Measurements from ENCODE around the gene TMEM120A. TPM values are rescaled to one million over a fixed set of nuclear protein-coding genes. Genes with fewer than 3 reads are reported as not detected.
A peak's percentile ranks its signal among the peaks of the same experiment; 100 is the strongest.

The TMEM120A gene
- total RNA-seq, 1 donor from 2014 or later: 107 TPM

GRCh38 chr7:76000566-76000965 lies 6.2 kb upstream of the TMEM120A start:
- intact Hi-C loops (cut with micrococcal nuclease): no loop called here
- no peak for ATAC-seq
- DNase-seq: no peak

GRCh38 chr7:75998038-75998437 lies 3.6 kb upstream of the TMEM120A start:
- DNase-seq (no peak), ATAC-seq (no peak)
- intact Hi-C loops (cut with micrococcal nuclease): no loop called here

GRCh38 chr7:75996476-75996875 lies 2.1 kb upstream of the TMEM120A start:
- intact Hi-C loops (cut with micrococcal nuclease): no loop called here
- no peak for ATAC-seq
- no peak for DNase-seq

- ATAC-seq (no peak), DNase-seq (no peak)
- intact Hi-C loops (cut with micrococcal nuclease): no loop called here
Measured at GRCh38 chr7:75995996-75996395, 1.6 kb upstream of the TMEM120A start.

- intact Hi-C loops (cut with micrococcal nuclease): no loop called here
- DNase-seq (peak; percentile 41), ATAC-seq (peak; percentile 1)
Measured at GRCh38 chr7:75995052-75995471, 667 bp upstream of the TMEM120A start.

GRCh38 chr7:75993689-75994387 lies 557 bp downstream of the TMEM120A start:
- intact Hi-C loops (cut with micrococcal nuclease): no loop called here
- peak; percentile 43 for ATAC-seq
- peak; percentile 84 for DNase-seq

GRCh38 chr7:75992083-75992755 lies 2.2 kb downstream of the TMEM120A start:
- no peak for ATAC-seq
- intact Hi-C loops (cut with micrococcal nuclease): no loop called here
- DNase-seq: peak; percentile 49

GRCh38 chr7:75991531-75992082 lies 2.8 kb downstream of the TMEM120A start:
- ATAC-seq (no peak), DNase-seq (no peak)
- intact Hi-C loops (cut with micrococcal nuclease): no loop called here

GRCh38 chr7:75989500-75990388 lies 4.7 kb downstream of the TMEM120A start:
- ATAC-seq (peak; percentile 46), DNase-seq (peak; percentile 78)
- intact Hi-C loops (cut with micrococcal nuclease): no loop called here

- DNase-seq: peak; percentile 88
- peak; percentile 73 for ATAC-seq
- intact Hi-C loops (cut with micrococcal nuclease): no loop called here
Measured at GRCh38 chr7:75988568-75989499, 5.6 kb downstream of the TMEM120A start.

- intact Hi-C loops (cut with micrococcal nuclease): no loop called here
- ATAC-seq: no peak
- peak; percentile 28 for DNase-seq
Measured at GRCh38 chr7:75987805-75988567, 6.4 kb downstream of the TMEM120A start.

GRCh38 chr7:75987026-75987804 lies 7.2 kb downstream of the TMEM120A start:
- intact Hi-C loops (cut with micrococcal nuclease): no loop called here
- DNase-seq: peak; percentile 38
- no peak for ATAC-seq

GRCh38 chr7:75986147-75986781 lies 8.1 kb downstream of the TMEM120A start:
- DNase-seq (peak; percentile 30), ATAC-seq (no peak)
- intact Hi-C loops (cut with micrococcal nuclease): no loop called here

- ATAC-seq (no peak), DNase-seq (peak; percentile 73)
- intact Hi-C loops (cut with micrococcal nuclease): no loop called here
Measured at GRCh38 chr7:75985518-75986146, 8.8 kb downstream of the TMEM120A start.

GRCh38 chr7:75985009-75985517 lies 9.3 kb downstream of the TMEM120A start:
- ATAC-seq (no peak), DNase-seq (peak; percentile 27)
- intact Hi-C loops (cut with micrococcal nuclease): no loop called here
